Neural cell (in vitro differentiated cells): ENCODE data around the gene MB21D2.

Experiments
- TF ChIP-seq, protein P1 (sequence below): fragments of 450-650 bp; IDR thresholded peaks from 2 replicates; pipeline ENCODE4 v1.5.1; 2014; ENCODE audit warnings: antibody characterized with exemption, mild to moderate bottlenecking, moderate library complexity; ENCODE audit not compliant: poor library complexity, severe bottlenecking
- TF ChIP-seq, protein P2 (sequence below): IDR thresholded peaks from 2 replicates; pipeline ENCODE4 v1.6.1; 2012; ENCODE audit warnings: borderline replicate concordance

DNA sequence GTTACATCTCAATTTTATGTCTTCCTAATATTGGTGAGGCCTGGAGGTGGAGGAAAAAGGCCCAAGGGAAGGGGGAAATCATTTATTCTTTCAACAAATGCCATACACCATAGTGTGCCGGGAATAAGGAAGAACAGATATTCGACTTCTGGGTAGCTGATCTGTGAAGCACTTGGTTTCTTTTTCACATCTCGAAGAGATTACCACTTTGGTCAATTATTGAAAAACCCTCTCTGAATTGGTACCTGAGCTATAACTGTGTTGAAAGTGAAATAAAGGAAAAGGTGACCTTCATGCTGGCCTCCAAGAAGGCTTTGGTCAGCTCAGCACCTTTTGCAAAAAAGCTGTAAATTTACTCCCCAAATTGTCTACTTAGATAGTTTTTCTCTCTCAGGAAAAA is 14.2 kb upstream of the MB21D2 start:
- TF ChIP-seq, protein P1, sequence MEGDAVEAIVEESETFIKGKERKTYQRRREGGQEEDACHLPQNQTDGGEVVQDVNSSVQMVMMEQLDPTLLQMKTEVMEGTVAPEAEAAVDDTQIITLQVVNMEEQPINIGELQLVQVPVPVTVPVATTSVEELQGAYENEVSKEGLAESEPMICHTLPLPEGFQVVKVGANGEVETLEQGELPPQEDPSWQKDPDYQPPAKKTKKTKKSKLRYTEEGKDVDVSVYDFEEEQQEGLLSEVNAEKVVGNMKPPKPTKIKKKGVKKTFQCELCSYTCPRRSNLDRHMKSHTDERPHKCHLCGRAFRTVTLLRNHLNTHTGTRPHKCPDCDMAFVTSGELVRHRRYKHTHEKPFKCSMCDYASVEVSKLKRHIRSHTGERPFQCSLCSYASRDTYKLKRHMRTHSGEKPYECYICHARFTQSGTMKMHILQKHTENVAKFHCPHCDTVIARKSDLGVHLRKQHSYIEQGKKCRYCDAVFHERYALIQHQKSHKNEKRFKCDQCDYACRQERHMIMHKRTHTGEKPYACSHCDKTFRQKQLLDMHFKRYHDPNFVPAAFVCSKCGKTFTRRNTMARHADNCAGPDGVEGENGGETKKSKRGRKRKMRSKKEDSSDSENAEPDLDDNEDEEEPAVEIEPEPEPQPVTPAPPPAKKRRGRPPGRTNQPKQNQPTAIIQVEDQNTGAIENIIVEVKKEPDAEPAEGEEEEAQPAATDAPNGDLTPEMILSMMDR, result no peak
- TF ChIP-seq, protein P2, sequence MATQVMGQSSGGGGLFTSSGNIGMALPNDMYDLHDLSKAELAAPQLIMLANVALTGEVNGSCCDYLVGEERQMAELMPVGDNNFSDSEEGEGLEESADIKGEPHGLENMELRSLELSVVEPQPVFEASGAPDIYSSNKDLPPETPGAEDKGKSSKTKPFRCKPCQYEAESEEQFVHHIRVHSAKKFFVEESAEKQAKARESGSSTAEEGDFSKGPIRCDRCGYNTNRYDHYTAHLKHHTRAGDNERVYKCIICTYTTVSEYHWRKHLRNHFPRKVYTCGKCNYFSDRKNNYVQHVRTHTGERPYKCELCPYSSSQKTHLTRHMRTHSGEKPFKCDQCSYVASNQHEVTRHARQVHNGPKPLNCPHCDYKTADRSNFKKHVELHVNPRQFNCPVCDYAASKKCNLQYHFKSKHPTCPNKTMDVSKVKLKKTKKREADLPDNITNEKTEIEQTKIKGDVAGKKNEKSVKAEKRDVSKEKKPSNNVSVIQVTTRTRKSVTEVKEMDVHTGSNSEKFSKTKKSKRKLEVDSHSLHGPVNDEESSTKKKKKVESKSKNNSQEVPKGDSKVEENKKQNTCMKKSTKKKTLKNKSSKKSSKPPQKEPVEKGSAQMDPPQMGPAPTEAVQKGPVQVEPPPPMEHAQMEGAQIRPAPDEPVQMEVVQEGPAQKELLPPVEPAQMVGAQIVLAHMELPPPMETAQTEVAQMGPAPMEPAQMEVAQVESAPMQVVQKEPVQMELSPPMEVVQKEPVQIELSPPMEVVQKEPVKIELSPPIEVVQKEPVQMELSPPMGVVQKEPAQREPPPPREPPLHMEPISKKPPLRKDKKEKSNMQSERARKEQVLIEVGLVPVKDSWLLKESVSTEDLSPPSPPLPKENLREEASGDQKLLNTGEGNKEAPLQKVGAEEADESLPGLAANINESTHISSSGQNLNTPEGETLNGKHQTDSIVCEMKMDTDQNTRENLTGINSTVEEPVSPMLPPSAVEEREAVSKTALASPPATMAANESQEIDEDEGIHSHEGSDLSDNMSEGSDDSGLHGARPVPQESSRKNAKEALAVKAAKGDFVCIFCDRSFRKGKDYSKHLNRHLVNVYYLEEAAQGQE, result no peak
